ENCODE results near the gene CCDC171.

CCDC171 gene

GRCh38 chr9:16001856-16002255 is 449.0 kb downstream of the CCDC171 start:
- no peak for DNase-seq (ENCODE audit: low spot score)

DNA sequence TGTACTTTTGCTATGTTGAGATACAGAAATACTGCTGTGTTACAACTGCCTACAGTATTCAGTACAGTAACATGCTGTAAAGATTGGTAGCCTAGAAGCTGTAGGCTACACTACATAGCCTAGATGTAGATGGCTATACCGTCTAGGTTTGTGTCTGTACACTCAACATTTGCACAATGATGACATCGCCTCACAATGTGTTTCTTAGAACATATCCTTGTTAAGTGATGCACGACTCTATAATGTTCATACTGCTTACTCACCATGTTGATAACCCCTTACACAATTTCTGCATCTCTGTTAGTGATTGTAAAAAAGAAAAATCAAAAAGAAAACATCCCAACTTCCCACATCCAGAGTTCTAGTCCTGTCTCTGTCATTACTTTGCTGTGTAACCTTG is 450.0 kb downstream of the CCDC171 start:
- no peak for DNase-seq (ENCODE audit: low spot score)

DNA sequence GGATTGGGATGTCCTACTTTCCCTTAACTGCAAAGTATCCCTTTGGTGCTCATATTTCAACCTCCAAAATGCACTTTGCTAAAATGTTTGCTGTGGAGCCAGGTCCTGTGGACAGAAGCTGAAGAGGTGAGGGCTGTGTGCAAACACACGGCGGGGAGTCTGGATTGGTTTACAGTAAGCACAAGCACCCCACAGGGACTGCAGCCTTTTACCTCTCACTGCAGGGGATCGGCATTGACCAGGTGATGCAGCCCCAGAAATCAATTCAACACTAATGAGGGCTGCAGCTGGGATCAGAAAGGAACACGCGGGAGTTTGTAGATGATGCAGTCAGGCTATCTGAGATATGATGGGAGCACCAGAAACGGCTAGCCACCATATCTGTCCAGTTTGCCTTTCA is 450.9 kb downstream of the CCDC171 start:
- no peak for DNase-seq (ENCODE audit: low spot score)

- no peak for DNase-seq (ENCODE audit: low spot score)
These were observed 451.8 kb downstream of the CCDC171 start for GRCh38 chr9:16004613-16005012.

GRCh38 chr9:16010221-16010620 is 457.4 kb downstream of the CCDC171 start:
- DNase-seq (ENCODE audit: low spot score): no peak

DNA sequence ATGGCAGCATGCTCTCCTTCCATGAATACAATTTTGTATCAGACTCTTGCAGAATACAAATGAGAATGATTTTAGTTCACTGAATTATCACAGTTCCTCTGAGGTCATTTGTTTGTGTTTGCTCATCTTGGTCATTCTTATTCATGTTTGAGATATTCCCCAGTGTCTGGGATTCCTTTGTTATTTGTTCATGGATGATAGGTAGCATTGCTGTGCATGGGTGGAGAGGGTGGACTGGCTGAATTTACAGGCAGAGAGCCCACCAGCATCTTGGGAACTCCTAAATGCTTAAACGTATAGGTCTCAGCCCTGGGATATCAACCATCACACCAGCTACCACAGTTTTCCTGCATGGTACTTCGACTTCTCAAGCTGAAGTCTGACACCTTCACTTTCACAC is 459.8 kb downstream of the CCDC171 start:
- no peak for DNase-seq (ENCODE audit: low spot score)

DNA sequence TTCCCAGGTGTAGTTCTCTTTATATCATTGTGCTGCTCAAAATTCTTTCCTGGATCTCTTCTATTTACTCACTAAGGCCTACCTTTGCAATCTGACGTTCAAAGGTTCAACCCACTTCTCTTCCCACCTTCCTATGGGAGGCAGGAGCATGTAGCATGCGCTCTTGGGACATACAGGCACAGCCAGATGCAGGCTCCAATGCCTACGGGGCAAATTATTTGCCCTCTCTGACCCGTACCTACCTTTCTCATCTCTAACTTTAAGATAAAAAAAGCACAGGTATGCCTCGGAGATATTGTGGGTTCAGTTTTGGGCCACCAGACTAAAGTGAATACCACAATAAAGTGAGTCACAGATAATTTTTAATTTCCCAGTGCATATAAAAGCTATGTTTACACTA is 460.5 kb downstream of the CCDC171 start:
- no peak for DNase-seq (ENCODE audit: low spot score)

DNA sequence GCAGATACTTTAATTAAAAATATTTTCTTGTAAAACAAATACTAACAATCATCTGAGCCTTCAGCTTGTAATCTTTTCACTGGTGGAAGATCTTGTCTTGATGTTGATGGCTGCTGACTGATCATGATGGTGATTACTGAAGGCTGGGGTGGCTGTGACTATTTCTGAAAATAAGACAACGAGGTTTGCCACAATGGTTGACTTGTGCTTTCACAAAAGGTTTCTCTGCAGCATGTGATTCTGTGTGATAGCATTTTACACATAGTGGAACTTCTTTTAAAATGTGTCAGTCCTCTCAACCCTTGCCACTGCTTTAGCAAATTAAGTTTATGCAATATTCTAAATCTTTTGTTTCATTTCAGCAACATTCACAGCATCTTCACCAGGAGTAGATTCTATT is 461.0 kb downstream of the CCDC171 start:
- DNase-seq (ENCODE audit: low spot score): no peak

- DNase-seq (ENCODE audit: low spot score): no peak
These were observed 469.4 kb downstream of the CCDC171 start for GRCh38 chr9:16022228-16022627.

DNA sequence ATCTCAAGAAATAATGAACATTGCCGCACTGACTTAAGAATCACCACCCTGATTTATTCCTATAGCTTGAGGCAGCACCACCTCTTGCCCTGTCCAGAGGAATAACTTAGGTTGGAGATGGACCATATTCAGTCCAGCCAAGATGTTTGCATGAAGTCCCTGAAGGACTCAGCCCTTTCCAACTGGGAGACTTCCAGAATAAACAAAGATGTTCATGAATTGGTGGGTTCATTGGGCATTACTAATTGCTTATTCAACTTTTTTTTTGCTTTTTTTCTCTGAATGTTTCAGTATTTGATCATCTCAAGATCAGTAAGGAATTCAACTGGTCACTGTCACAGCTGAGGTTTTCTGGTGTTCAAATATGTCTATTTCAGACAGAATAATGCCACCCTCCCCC is 470.6 kb downstream of the CCDC171 start:
- no peak for DNase-seq (ENCODE audit: low spot score)

All from LoVo (cell line).